Esophagus squamous epithelium (tissue), 5 donors: Measurements from ENCODE around the gene HYCC1. TPM values are rescaled to one million over a fixed set of nuclear protein-coding genes. Genes with fewer than 3 reads are reported as not detected.
"Not testable (repeated sequence)": the region's sequence is repeated elsewhere in the genome, so short reads cannot be mapped to it uniquely, and the experiment has no call there.

ENCODE experiments used
- DNase-seq: peaks from one replicate; lab custom pipeline; 2025; lab: John Stamatoyannopoulos, UW
- H3K27ac ChIP-seq, 4 donors: fragments of 200-600 bp; sonication (generic); one replicate each; pipeline ENCODE4 v1.5.1; 2016 to 2019; ENCODE audit warnings: mild to moderate bottlenecking in 1 of 4
- H3K27me3 ChIP-seq, 4 donors: fragments of 200-600 bp; sonication (generic); 1 replicate in 3 of 4; 2 replicates in 1 of 4; pipeline versions ENCODE4 v1.5.1 to v1.6.0; 2017 to 2021; ENCODE audit warnings: antibody characterized with exemption in 1 of 4
- H3K36me3 ChIP-seq, 3 donors: fragments of 200-600 bp; sonication (generic); one replicate each; pipeline ENCODE4 v1.5.1; 2016 to 2019
- H3K4me1 ChIP-seq, 3 donors: fragments of 200-600 bp; sonication (generic); one replicate each; pipeline ENCODE4 v1.5.1; 2017 to 2019
- H3K4me3 ChIP-seq, 4 donors: fragments of 200-600 bp; sonication (generic); 1 replicate in 3 of 4; 2 replicates in 1 of 4; pipeline ENCODE4 v1.5.1; 2016 to 2019; ENCODE audit warnings: mild to moderate bottlenecking in 2 of 4, moderate library complexity in 1 of 4
- H3K9me3 ChIP-seq, 3 donors: fragments of 200-600 bp; sonication (generic); one replicate each; pipeline ENCODE4 v1.5.1; 2016 to 2019
- CTCF ChIP-seq, 6 experiments: fragments of 450-650 bp in 4 of 6; fragments of 200-600 bp in 2 of 6; sonication (generic) in 2 of 6; IDR thresholded peaks; one replicate each; pipeline ENCODE4 v1.5.1; 2016 to 2019; ENCODE audit warnings: antibody characterized with exemption in 6 of 6, mild to moderate bottlenecking in 4 of 6, moderate library complexity in 4 of 6
- POLR2A ChIP-seq, 4 donors: fragments of 450-650 bp; IDR thresholded peaks; one replicate each; pipeline ENCODE4 v1.6.1; 2017; ENCODE audit warnings: antibody characterized with exemption in 4 of 4, mild to moderate bottlenecking in 4 of 4, moderate library complexity in 3 of 4
- WGBS, 2 donors: methylation state at CpG; one replicate each; pipeline ENCODE4 v1.1.5; 2018; 5-methylcytosine and 5-hydroxymethylcytosine counted together
- intact Hi-C: fragments of 100-400 bp; cut with DNase I; formaldehyde crosslinking; loops from one replicate; pipeline ENCODE4 v1.15.0; 2022
- total RNA-seq, 4 donors: library from RNA; depleted of rRNA; stranded (reverse); fragments of >200 nt; gene quantifications; one replicate each; pipeline ENCODE4 v1.1.0, GENCODE V29; 2016
- donor health status: DM: yes; HTN: yes; CAD: no.

Gene HYCC1
- total RNA-seq, 4 donors from 2014 or later: 19.8 to 51.2 (median 34.1) TPM

GRCh38 chr7:22985436-22985835, 28.5 kb downstream of the HYCC1 start:
- Histone ChIP-seq H3K9me3 (no peaks in the 10 kb centered on the region), H3K4me1 (peaks cover 0 to 12% (median 0%) of the 10 kb centered on the region in 3 donors), H3K36me3 (peaks cover 0 to 7% (median 0%) of the 10 kb centered on the region in 3 donors), H3K4me3 (no peak overlapping the region), H3K27me3 (no peaks in the 10 kb centered on the region), H3K27ac (no peak overlapping the region)
- no peak for DNase-seq
- no peak for TF ChIP-seq CTCF (IDR thresholded peaks at IDR 0.05)
- TF ChIP-seq POLR2A (IDR thresholded peaks at IDR 0.05): no peak
- 42 to 50% methylated on average over 5 of the region's 5 CpGs for WGBS, 2 donors
- intact Hi-C loops: no loop called here

GRCh38 chr7:22983257-22983855, 30.6 kb downstream of the HYCC1 start:
- WGBS, 2 donors: 92 to 93% methylated on average over 6 of the region's 6 CpGs
- intact Hi-C loops: no loop called here
- peaks cover 0 to 4% (median 0%) of the 10 kb centered on the region in 3 donors for H3K36me3 ChIP-seq
- TF ChIP-seq CTCF (IDR thresholded peaks at IDR 0.05): no peak
- TF ChIP-seq POLR2A (IDR thresholded peaks at IDR 0.05): no peak
- no peaks in the 10 kb centered on the region for H3K9me3 ChIP-seq
- no peak for DNase-seq
- H3K4me1 ChIP-seq: peaks cover 0 to 12% (median 0%) of the 10 kb centered on the region in 3 donors
- H3K27me3 ChIP-seq: no peaks in the 10 kb centered on the region
- H3K4me3 ChIP-seq: no peak overlapping the region
- H3K27ac ChIP-seq: no peak overlapping the region

- intact Hi-C loops: no loop called here
- H3K27ac ChIP-seq: peak overlapping the region in 2 of 4 donors; percentile 42 to 51
Observed at GRCh38 chr7:22980422-22980821, 33.5 kb downstream of the HYCC1 start.

GRCh38 chr7:22979861-22980260, 34.1 kb downstream of the HYCC1 start:
- Histone ChIP-seq H3K4me1 (peaks cover 0 to 5% (median 0%) of the 10 kb centered on the region in 3 donors), H3K27me3 (no peaks in the 10 kb centered on the region), H3K36me3 (peaks cover 0 to 35% (median 0%) of the 10 kb centered on the region in 3 donors), H3K27ac (no peak overlapping the region), H3K9me3 (no peaks in the 10 kb centered on the region), H3K4me3 (no peak overlapping the region)
- intact Hi-C loops: no loop called here
- WGBS, 2 donors: 86 to 100% methylated on average over 1 of the region's 1 CpG
- no peak for DNase-seq
- TF ChIP-seq CTCF (IDR thresholded peaks at IDR 0.05) (no peak), POLR2A (IDR thresholded peaks at IDR 0.05) (no peak)

More at GRCh38 chr7:22980422-22980821, 33.5 kb downstream of the HYCC1 start:
- H3K4me1 ChIP-seq: peaks cover 0 to 9% (median 0%) of the 10 kb centered on the region in 3 donors
- TF ChIP-seq POLR2A (IDR thresholded peaks at IDR 0.05): no peak
- no peak for TF ChIP-seq CTCF (IDR thresholded peaks at IDR 0.05)
- H3K36me3 ChIP-seq: peaks cover 0 to 32% (median 0%) of the 10 kb centered on the region in 3 donors
- 65 to 67% methylated on average over 3 of the region's 3 CpGs for WGBS, 2 donors
- no peak for DNase-seq
- H3K27me3 ChIP-seq: no peaks in the 10 kb centered on the region
- H3K9me3 ChIP-seq: no peaks in the 10 kb centered on the region
- no peak overlapping the region for H3K4me3 ChIP-seq

GRCh38 chr7:22979251-22979650, 34.7 kb downstream of the HYCC1 start:
- no peak overlapping the region for H3K4me3 ChIP-seq
- H3K36me3 ChIP-seq: peaks cover 0 to 41% (median 0%) of the 10 kb centered on the region in 3 donors
- TF ChIP-seq POLR2A (IDR thresholded peaks at IDR 0.05) (no peak), CTCF (IDR thresholded peaks at IDR 0.05) (no peak)
- no peak overlapping the region for H3K27ac ChIP-seq
- H3K4me1 ChIP-seq: no peaks in the 10 kb centered on the region
- H3K9me3 ChIP-seq: no peaks in the 10 kb centered on the region
- WGBS, 2 donors: 93 to 98% methylated on average over 2 of the region's 2 CpGs
- H3K27me3 ChIP-seq: no peaks in the 10 kb centered on the region
- intact Hi-C loops: no loop called here
- DNase-seq: no peak

- not testable (repeated sequence) for H3K4me3 ChIP-seq
- WGBS, 2 donors: 48 to 79% methylated on average over 3 of the region's 3 CpGs
Observed at GRCh38 chr7:22974636-22975035, 39.3 kb downstream of the HYCC1 start.

More at GRCh38 chr7:22974636-22975035, 39.3 kb downstream of the HYCC1 start:
- H3K36me3 ChIP-seq: peaks cover 0 to 62% (median 0%) of the 10 kb centered on the region in 3 donors
- DNase-seq, H3K27me3 ChIP-seq, H3K4me1 ChIP-seq, H3K27ac ChIP-seq, intact Hi-C loops, H3K9me3 ChIP-seq: not testable (repeated sequence)
